ENCODE data around the gene ZNF544. TPM values are rescaled to one million over a fixed set of nuclear protein-coding genes. Genes with fewer than 3 reads are reported as not detected.

ZNF544 gene
- total RNA-seq, 1 donor from 2014 or later: 16.2 TPM

DNA sequence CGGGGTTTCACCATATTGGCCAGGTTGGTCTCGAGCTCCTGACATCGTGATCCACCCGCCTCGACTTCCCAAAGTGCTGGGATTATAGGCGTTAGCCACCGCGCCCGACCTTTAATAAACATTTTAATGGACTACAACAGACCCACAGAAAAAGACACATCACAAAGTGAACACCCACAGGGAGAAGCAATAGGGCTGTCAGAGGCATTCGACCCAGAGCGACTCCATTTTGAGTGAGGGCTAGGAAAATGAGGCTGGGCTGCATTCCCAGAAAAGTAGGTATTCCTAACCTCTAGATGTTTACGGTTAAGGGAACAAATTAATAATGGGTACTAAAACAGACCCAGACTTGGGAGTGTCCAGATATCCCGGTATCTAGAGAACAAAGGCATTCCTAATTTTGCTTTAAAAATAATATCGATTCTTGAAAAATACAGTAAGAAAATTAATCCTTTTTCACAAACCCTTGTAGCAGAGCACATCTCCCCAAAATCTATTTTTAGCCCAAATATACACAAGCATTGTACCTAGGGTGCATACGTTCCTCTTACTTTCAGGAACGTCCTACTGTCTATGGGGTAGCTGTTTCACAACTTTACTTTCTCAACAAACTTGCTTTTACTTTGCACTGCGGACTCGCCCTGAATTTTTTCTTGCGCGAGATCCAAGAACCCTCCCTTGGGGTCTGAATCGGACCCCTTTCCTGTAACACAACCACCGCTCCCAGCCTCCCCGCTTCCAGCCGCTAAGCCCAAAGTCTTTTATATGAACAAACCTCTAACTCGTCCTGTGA is 49.2 kb downstream of the ZNF544 start:
- no peaks in the 10 kb centered on the region for H3K27me3 Mint-ChIP-seq (ENCODE audit: low read depth)
- peak overlapping the region; percentile 93 for H3K4me3 Mint-ChIP-seq (ENCODE audit: unreplicated experiment)
- no peak for DNase-seq (ENCODE audit: low spot score)
- peak overlapping the region; percentile 95 for H3K27ac Mint-ChIP-seq (ENCODE audit: unreplicated experiment)
- H3K36me3 Mint-ChIP-seq (ENCODE audit: low read depth): peaks cover 19% of the 10 kb centered on the region
- H3K4me1 Mint-ChIP-seq (ENCODE audit: low read depth): peaks cover 42% of the 10 kb centered on the region
- TF ChIP-seq, protein P1, sequence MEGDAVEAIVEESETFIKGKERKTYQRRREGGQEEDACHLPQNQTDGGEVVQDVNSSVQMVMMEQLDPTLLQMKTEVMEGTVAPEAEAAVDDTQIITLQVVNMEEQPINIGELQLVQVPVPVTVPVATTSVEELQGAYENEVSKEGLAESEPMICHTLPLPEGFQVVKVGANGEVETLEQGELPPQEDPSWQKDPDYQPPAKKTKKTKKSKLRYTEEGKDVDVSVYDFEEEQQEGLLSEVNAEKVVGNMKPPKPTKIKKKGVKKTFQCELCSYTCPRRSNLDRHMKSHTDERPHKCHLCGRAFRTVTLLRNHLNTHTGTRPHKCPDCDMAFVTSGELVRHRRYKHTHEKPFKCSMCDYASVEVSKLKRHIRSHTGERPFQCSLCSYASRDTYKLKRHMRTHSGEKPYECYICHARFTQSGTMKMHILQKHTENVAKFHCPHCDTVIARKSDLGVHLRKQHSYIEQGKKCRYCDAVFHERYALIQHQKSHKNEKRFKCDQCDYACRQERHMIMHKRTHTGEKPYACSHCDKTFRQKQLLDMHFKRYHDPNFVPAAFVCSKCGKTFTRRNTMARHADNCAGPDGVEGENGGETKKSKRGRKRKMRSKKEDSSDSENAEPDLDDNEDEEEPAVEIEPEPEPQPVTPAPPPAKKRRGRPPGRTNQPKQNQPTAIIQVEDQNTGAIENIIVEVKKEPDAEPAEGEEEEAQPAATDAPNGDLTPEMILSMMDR (IDR thresholded peaks at IDR 0.05): no peak
- peaks cover 14% of the 10 kb centered on the region for H3K9me3 Mint-ChIP-seq (ENCODE audit: low read depth)

DNA sequence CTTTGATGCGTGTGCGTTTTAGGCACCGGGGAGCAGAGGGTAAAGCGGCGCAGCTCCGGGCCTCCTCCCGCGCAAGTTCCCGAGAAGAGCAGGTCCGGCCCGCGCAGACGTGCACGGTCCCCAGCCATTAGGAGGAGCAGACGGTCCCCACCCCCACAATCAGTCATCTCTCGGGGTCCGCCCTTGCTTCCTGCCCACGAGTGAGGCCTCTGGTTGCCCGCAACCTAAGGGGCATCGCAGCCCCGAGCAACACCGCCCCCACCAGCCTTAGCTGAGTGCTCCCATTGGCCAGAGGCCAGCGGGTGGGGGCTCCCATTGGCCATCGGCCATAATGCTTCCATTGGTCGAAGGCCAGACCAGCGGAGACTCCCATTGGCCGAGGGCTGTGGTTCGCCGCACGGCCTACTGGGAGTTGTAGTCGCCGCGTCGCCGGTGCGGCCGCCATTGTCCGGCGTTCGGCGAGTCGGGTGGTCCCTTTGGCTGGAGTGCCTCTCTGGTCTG is 49.9 kb downstream of the ZNF544 start, which contains the start of gene ZNF8:
Gene ZNF8 (plus strand): TSS at position 415 of the 501 bp plus-strand sequence. CDS start 127 bp downstream, outside the sequence.
- H3K4me1 Mint-ChIP-seq (ENCODE audit: low read depth): peaks cover 42% of the 10 kb centered on the region
- H3K4me3 Mint-ChIP-seq (ENCODE audit: unreplicated experiment): peak within 1 kb of the TSS; percentile 93
- TF ChIP-seq, protein P1 (IDR thresholded peaks at IDR 0.05): peak; percentile 42
- H3K9me3 Mint-ChIP-seq (ENCODE audit: low read depth): peaks cover 14% of the 10 kb centered on the region
- DNase-seq (ENCODE audit: low spot score): peak; percentile 100
- peaks cover 19% of the 10 kb centered on the region for H3K36me3 Mint-ChIP-seq (ENCODE audit: low read depth)
- H3K27ac Mint-ChIP-seq (ENCODE audit: unreplicated experiment): peak within 1 kb of the TSS; percentile 95
- H3K27me3 Mint-ChIP-seq (ENCODE audit: low read depth): no peaks in the 10 kb centered on the region

DNA sequence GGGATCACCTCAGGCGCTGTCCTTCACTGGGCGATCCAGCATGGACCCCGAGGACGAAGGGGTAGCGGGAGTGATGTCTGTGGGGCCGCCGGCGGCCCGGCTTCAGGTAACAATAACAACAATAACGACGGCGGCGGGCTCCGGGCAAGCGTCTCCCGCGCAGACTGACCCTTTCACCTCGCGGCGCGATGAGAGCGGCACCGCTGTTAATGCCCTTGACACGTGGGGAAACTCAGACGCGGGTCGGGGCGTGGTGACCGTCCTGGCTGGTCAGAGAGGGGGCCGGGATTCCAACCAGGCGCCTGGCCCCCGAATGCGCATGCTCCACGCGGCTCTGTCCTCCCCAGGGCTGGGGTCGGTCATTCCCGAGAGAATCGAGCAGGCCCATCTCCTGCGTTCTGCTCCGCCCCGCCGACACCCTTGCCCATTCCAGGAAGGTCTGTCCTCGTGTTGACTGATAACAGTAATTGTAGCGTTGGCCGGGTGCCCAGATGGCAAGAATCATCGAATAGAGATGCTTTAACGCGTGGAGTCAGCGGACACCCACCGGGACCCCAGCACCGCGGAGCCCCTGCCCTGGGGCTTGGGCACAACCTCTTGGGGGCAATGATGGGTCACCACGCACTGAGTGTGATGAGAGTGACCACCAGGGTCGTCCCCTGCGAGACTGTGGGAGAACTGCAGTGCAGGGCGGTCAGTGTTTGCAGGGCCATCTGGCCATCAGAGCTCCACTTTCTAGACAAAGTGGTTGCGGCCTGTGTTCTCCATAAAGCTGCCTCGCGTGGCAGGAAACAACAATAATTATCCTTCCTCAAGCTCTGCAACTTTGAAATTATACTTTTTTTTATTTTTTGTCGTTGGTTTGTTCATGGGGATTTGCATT is 50.6 kb downstream of the ZNF544 start:
- DNase-seq (ENCODE audit: low spot score): no peak
- peak overlapping the region; percentile 95 for H3K27ac Mint-ChIP-seq (ENCODE audit: unreplicated experiment)

DNA sequence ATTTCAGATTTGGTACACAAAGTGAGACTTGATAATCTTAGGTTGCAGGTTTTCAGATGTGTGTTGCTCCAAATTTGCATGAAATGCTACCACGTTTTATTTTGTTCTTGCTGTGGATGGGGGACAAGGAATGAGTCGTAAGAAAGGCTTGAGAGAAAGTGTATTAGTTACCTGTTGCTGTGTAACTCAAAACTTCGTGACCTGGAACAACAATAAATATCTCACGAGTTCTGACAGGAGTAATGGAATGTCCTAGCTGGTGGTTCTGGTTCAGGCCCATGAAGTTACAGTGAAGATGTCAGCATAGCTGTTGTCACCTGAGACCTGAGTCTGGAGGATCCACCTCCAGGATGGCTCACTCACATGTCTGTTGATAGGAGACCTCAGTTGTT is 51.2 kb downstream of the ZNF544 start:
- H3K4me3 Mint-ChIP-seq (ENCODE audit: unreplicated experiment): peak overlapping the region; percentile 93
- peaks cover 6% of the 10 kb centered on the region for H3K9me3 Mint-ChIP-seq (ENCODE audit: low read depth)
- H3K4me1 Mint-ChIP-seq (ENCODE audit: low read depth): peaks cover 39% of the 10 kb centered on the region
- TF ChIP-seq, protein P1 (IDR thresholded peaks at IDR 0.05): no peak
- DNase-seq (ENCODE audit: low spot score): no peak
- peak overlapping the region; percentile 95 for H3K27ac Mint-ChIP-seq (ENCODE audit: unreplicated experiment)
- no peaks in the 10 kb centered on the region for H3K27me3 Mint-ChIP-seq (ENCODE audit: low read depth)
- H3K36me3 Mint-ChIP-seq (ENCODE audit: low read depth): peaks cover 12% of the 10 kb centered on the region

More for the DNA sequence above, 50.6 kb downstream of the ZNF544 start:
- peak overlapping the region; percentile 93 for H3K4me3 Mint-ChIP-seq (ENCODE audit: unreplicated experiment)
- H3K27me3 Mint-ChIP-seq (ENCODE audit: low read depth): no peaks in the 10 kb centered on the region
- peaks cover 11% of the 10 kb centered on the region for H3K9me3 Mint-ChIP-seq (ENCODE audit: low read depth)
- H3K36me3 Mint-ChIP-seq (ENCODE audit: low read depth): peaks cover 16% of the 10 kb centered on the region
- H3K4me1 Mint-ChIP-seq (ENCODE audit: low read depth): peaks cover 42% of the 10 kb centered on the region
- TF ChIP-seq, protein P1 (IDR thresholded peaks at IDR 0.05): no peak

DNA sequence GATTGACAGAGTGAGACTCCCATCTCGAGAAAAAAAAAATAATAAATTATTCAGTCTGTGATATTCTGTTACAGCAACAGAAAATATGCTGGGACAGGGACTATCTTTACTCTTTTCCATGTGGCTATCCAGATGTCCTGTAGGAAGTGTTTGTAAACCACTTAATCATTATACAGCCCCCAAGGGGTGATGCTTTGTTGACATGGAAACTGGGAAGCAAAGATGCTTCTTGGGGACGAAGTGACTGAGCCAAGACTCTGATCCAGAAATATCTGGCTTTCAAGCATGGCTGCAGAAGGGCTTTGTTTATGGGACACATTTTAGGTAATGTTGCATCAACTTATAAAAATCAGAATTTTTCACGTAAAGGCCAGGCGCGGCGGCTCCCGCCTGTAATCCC is 55.5 kb downstream of the ZNF544 start:
- Mint-ChIP-seq H3K9me3 (ENCODE audit: low read depth) (no peaks in the 10 kb centered on the region), H3K27me3 (ENCODE audit: low read depth) (no peaks in the 10 kb centered on the region)
- TF ChIP-seq, protein P1 (IDR thresholded peaks at IDR 0.05): no peak

More for the DNA sequence above, 55.5 kb downstream of the ZNF544 start:
- Mint-ChIP-seq H3K36me3 (ENCODE audit: low read depth) (peaks cover 29% of the 10 kb centered on the region), H3K4me1 (ENCODE audit: low read depth) (peaks cover 26% of the 10 kb centered on the region), H3K27ac (ENCODE audit: unreplicated experiment) (no peak overlapping the region), H3K4me3 (ENCODE audit: unreplicated experiment) (no peak overlapping the region)
- DNase-seq (ENCODE audit: low spot score): no peak
